SU-DHL-6 (cell line): ENCODE measurements around the gene TSPAN17.

Experiments
- CTCF ChIP-seq: fragments of 200-600 bp; sonication (generic); IDR thresholded peaks from one replicate; pipeline ENCODE4 v1.5.1; 2017; ENCODE audit warnings: antibody characterized with exemption, mild to moderate bottlenecking, low read length, moderate library complexity; ENCODE audit not compliant: insufficient read depth, poor library complexity, severe bottlenecking
- EZH2phosphoT487 ChIP-seq: fragments of 200-600 bp; sonication (generic), shearing (Covaris generic); conservative IDR thresholded peaks from 2 replicates; pipeline ENCODE4 v1.6.1; 2018; ENCODE audit warnings: mild to moderate bottlenecking, antibody characterized with exemption, low read length, moderate library complexity, mixed read lengths

DNA sequence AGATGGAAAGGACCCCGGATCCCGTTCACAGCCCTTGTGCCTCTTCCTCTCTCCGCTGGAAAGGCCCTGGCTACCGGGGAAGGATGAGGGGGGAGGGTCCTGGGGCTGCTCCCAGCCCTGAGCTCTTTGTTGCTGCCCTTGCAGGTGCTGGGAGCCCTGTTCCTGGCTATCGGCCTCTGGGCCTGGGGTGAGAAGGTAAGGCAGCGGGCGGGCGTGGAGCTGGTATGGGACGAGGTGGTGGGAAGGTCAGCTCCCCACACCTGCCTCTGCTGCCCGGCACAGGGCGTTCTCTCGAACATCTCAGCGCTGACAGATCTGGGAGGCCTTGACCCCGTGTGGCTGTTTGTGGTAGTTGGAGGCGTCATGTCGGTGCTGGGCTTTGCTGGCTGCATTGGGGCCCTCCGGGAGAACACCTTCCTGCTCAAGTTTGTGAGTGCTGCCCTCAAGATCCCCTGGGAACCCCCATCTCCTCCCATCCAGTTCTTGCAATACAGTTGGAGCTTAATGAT lies 4.2 kb downstream of the TSPAN17 start:
- TF ChIP-seq CTCF: no peak
- TF ChIP-seq EZH2phosphoT487: no peak
